Neutrophil (primary cell): ENCODE results near the gene TNFRSF25.

ENCODE experiments used
- H3K27ac ChIP-seq: fragments of 200-600 bp; sonication (generic); 2 replicates; pipeline ENCODE4 v1.5.1; 2016; ENCODE audit warnings: mild to moderate bottlenecking, moderate library complexity
- H3K27me3 ChIP-seq: fragments of 200-600 bp; sonication (generic); 2 replicates; pipeline ENCODE4 v1.6.0; 2016; ENCODE audit warnings: mild to moderate bottlenecking
- H3K36me3 ChIP-seq: fragments of 200-600 bp; sonication (generic); 2 replicates; pipeline ENCODE4 v1.5.1; 2017
- H3K4me1 ChIP-seq, 2 experiments: fragments of 200-600 bp in 1 of 2; sonication (generic) in 1 of 2; 1 replicate in 1 of 2; 2 replicates in 1 of 2; pipeline versions ENCODE4 v1.5.1 to v1.6.1; 2013 to 2016; ENCODE audit warnings: low read depth in 1 of 2, low read length in 1 of 2, mild to moderate bottlenecking in 1 of 2, moderate library complexity in 1 of 2; ENCODE audit not compliant: control insufficient read depth in 1 of 2, insufficient read depth in 1 of 2
- H3K4me3 ChIP-seq, 2 experiments: fragments of 200-600 bp in 1 of 2; sonication (generic) in 1 of 2; 1 replicate in 1 of 2; 2 replicates in 1 of 2; pipeline ENCODE4 v1.5.1; 2013 to 2016; ENCODE audit warnings: low read depth in 1 of 2, low read length in 1 of 2, mild to moderate bottlenecking in 1 of 2, moderate library complexity in 1 of 2
- H3K9me3 ChIP-seq: fragments of 200-600 bp; sonication (generic); 2 replicates; pipeline ENCODE4 v1.5.1; 2016
- TF ChIP-seq, protein P1 (sequence below): fragments of 200-600 bp; sonication (generic); IDR thresholded peaks from 2 replicates; pipeline ENCODE4 v1.5.1; 2016; ENCODE audit warnings: antibody characterized with exemption

Gene TNFRSF25

DNA sequence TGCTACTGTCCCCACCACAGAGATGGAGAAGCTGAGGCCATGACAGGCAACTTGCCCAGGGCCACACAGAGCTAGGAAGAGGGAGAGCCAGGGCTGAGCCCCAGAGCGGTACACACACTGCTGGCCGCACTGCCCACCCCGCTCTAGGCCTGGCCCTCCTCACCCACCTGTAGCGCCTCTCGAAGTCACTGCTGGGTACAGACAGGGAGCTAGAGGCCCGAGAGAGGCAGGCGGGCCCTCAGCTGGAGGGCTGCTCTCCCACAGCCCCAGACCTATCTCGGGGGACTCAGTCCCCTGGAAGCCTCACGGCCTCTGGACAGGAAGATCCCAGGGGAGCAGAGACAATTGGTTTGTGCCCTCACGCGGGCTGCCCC lies 42.8 kb upstream of the TNFRSF25 start:
- peaks cover 8% of the 10 kb centered on the region for H3K27me3 ChIP-seq

DNA sequence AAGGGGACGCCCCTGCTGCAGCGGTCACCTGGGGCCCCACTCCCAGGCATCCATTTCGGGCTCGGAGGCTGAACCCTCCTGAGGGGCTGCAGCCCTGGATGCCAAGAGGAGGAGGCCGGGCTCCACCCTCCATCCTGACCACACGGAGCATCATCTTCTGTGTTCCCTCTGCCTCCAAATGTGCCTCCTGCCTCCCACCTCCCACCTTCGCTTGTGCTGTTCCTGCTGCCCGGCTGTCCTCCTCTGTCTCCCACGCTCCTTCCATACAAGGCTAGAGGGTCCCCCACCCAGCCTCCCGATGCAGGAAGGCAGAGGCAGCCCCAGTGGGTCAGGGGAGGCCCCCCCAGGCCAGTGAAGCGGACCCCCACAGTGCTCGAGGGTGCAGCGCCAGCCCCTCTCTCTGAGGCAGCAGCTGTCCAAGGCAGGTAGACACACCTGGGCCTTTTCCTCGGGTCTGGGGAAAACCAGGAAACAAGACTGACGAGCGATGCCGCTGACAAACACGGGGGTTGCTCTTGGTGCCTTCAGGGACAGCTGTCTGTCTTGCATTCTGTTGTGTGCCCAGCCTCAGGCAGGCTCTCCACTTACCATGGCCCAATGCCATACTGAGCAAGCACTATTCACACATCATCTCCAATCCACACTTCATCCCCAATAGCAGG lies 42.3 kb upstream of the TNFRSF25 start:
- Histone ChIP-seq H3K36me3 (no peaks in the 10 kb centered on the region), H3K27me3 (peaks cover 8% of the 10 kb centered on the region), H3K4me3 (no peak overlapping the region), H3K4me1 (no peaks in the 10 kb centered on the region), H3K27ac (no peak overlapping the region), H3K9me3 (no peaks in the 10 kb centered on the region)
- TF ChIP-seq, protein P1, sequence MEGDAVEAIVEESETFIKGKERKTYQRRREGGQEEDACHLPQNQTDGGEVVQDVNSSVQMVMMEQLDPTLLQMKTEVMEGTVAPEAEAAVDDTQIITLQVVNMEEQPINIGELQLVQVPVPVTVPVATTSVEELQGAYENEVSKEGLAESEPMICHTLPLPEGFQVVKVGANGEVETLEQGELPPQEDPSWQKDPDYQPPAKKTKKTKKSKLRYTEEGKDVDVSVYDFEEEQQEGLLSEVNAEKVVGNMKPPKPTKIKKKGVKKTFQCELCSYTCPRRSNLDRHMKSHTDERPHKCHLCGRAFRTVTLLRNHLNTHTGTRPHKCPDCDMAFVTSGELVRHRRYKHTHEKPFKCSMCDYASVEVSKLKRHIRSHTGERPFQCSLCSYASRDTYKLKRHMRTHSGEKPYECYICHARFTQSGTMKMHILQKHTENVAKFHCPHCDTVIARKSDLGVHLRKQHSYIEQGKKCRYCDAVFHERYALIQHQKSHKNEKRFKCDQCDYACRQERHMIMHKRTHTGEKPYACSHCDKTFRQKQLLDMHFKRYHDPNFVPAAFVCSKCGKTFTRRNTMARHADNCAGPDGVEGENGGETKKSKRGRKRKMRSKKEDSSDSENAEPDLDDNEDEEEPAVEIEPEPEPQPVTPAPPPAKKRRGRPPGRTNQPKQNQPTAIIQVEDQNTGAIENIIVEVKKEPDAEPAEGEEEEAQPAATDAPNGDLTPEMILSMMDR: no peak

More for the DNA sequence above, 42.8 kb upstream of the TNFRSF25 start:
- H3K4me3 ChIP-seq: no peak overlapping the region
- H3K9me3 ChIP-seq: no peaks in the 10 kb centered on the region
- H3K36me3 ChIP-seq: no peaks in the 10 kb centered on the region
- H3K4me1 ChIP-seq: no peaks in the 10 kb centered on the region
- no peak overlapping the region for H3K27ac ChIP-seq
- TF ChIP-seq, protein P1: no peak

- Histone ChIP-seq H3K27ac (no peak overlapping the region), H3K4me3 (no peak overlapping the region), H3K9me3 (no peaks in the 10 kb centered on the region), H3K36me3 (no peaks in the 10 kb centered on the region), H3K4me1 (no peaks in the 10 kb centered on the region), H3K27me3 (peaks cover 8% of the 10 kb centered on the region)
- TF ChIP-seq, protein P1: no peak
These were observed 41.5 kb upstream of the TNFRSF25 start for GRCh38 chr1:6507461-6507911.

DNA sequence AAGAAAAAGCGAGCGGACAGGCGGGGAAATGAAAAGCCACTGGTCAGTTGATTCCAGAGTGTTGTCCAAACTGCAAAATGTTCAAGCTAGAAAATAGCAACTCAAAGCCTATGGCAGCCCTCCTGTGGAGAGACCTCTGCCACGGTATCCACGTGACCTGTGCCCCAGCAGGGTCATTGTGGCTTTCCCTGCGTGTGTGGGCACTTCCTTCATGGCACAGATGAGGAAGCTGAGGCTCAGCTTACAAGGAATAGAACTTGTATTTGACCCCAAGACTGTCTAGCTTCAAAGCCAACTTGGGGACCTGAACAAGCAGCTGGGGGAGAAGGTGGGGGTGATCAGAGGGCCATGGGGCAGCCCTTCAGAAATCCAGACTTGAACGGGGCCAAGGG lies 41.1 kb upstream of the TNFRSF25 start:
- H3K4me3 ChIP-seq: no peak overlapping the region
- TF ChIP-seq, protein P1: no peak
- no peak overlapping the region for H3K27ac ChIP-seq
- H3K36me3 ChIP-seq: no peaks in the 10 kb centered on the region
- H3K27me3 ChIP-seq: peaks cover 8% of the 10 kb centered on the region
- H3K9me3 ChIP-seq: no peaks in the 10 kb centered on the region
- no peaks in the 10 kb centered on the region for H3K4me1 ChIP-seq

DNA sequence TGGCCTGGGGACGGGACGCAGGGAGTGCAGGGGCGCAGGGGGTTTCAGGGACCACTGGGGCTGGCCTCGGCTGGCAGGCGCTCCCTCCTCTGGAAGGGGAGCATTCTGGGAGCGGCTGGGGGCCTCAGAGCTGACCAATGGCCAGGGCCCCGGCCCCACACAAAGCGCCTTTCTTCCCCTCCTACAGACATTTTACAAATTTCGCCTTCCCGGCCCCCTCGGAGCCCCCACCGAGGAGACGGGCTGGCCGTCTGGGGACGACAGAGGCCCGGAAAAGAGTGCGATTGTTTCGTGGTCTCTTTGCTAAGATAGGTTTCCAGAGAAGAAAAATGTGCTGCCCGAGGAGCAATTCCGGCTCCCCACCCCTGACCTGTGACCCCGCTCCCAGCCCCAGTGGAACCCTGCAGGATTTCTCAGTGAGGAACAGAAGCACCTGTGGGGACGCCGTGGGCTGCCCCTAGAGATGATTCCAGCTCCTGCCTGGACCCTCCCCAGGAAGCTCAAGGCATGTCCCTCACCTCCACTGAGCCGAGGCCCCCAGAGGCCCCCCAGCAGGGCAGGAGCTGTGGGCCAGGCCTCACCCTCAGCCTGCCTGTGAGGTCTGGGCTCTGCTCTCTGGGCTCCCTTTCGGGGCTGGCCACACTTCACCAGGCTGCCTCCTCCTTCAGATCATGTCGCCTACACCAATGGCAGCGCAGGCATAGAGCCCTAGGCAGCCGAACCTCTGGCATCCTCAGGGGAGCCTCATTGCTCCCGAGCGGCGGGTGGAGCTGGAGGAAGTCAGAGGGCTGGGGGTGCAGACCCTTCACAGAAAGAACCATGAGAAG lies 40.5 kb upstream of the TNFRSF25 start:
- Histone ChIP-seq H3K4me3 (no peak overlapping the region), H3K27ac (no peak overlapping the region)
- TF ChIP-seq, protein P1: no peak

More for the DNA sequence above, 40.5 kb upstream of the TNFRSF25 start:
- H3K27me3 ChIP-seq: peaks cover 14% of the 10 kb centered on the region
- no peaks in the 10 kb centered on the region for H3K36me3 ChIP-seq
- H3K9me3 ChIP-seq: no peaks in the 10 kb centered on the region
- no peaks in the 10 kb centered on the region for H3K4me1 ChIP-seq
